ENCODE data around the gene GPRIN3. TPM values are rescaled to one million over a fixed set of nuclear protein-coding genes. Genes with fewer than 3 reads are reported as not detected.

GPRIN3 gene
- total and polyA plus RNA-seq, 4 experiments from 2014 or later: 6.9 to 32.5 (median 25.7) TPM

DNA sequence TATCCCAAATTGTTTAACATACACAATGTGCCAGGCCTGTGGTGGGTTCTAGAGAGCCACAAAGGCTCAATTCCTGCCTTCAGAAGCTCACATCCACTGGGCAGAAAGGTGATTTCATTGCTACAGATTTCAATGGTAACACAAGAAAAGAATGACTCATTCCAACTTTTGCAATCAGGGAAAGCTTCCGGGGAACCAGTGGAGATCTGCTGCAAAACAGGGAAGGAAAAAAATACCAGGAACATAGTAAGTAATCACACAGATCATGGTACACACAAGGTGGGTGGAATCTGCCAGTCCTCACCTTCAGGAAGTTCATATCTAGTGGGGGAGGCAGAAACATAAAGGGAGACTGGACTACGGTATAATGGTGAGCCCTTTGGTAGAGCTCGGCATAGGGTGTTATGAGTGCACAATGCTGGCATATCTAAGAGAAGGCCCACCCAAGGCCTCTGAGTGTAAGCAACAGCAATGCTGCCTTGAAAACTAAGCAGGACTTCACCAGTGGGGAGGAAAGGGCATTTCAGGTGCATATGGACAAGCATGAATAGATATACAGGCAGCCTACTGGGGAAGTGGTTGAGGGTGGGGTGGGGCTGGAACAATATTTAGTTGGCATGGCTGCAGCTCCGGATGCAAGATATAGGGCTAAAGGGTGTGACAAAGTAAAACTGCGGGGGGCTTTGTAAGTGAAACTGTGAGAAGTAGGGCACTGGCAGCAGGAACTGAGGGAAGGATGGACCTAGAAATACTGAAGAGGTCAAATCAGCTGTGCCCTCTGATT, 24.2 kb downstream of the GPRIN3 start:
- peaks cover 97% of the 10 kb centered on the region for H3K4me1 ChIP-seq (ENCODE audit: insufficient read depth, low read length)
- no peaks in the 10 kb centered on the region for H3K9me3 ChIP-seq (ENCODE audit: control insufficient read depth in 1 of 2, low read length in 2 of 2)
- peak overlapping the region; percentile 9 to 26 for H3K4me3 ChIP-seq (ENCODE audit: low read length in 2 of 2)
- DNase-seq: peak; percentile 83 to 89 (median 88)
- Mint-ChIP-seq H3K27me3 (no peaks in the 10 kb centered on the region), H3K4me3 (peak overlapping the region; percentile 83 to 91 (median 86)), H3K4me1 (peaks cover 32 to 68% (median 47%) of the 10 kb centered on the region in 4 donors), H3K9me3 (no peaks in the 10 kb centered on the region), H3K36me3 (peaks cover 12 to 21% of the 10 kb centered on the region in 2 donors), H3K27ac (peak overlapping the region in 3 of 7 donors; percentile 99 to 100 (median 99))
- no peaks in the 10 kb centered on the region for H3K27me3 ChIP-seq (ENCODE audit: insufficient read depth, low read length)
- H3K27ac ChIP-seq (ENCODE audit: low read depth, low read length): peak overlapping the region; percentile 86
- ChIA-PET CTCF (ENCODE audit: partially characterized antibody) (interaction anchor here (1.1 to 10.5 kb wide), 9 partner anchors 8 to 151 kb away, joined by 3 to 160 read pairs (median 4); no protein-coding TSS in a partner anchor), POLR2A (ENCODE audit: partially characterized antibody) (interaction anchor here (0.9 to 10.5 kb wide), 15 partner anchors 7 to 1892 kb away, joined by 3 to 453 read pairs (median 5); partner anchors contain the start of genes GPRIN3 and HSD17B11)
- no peaks in the 10 kb centered on the region for H3K36me3 ChIP-seq (ENCODE audit: insufficient read depth, low read length)
- intact Hi-C loops (cut with micrococcal nuclease): loop anchor here (1.0 to 2.0 kb wide), 6 partner anchors 8 to 29 kb away; partner anchors contain the start of gene GPRIN3

DNA sequence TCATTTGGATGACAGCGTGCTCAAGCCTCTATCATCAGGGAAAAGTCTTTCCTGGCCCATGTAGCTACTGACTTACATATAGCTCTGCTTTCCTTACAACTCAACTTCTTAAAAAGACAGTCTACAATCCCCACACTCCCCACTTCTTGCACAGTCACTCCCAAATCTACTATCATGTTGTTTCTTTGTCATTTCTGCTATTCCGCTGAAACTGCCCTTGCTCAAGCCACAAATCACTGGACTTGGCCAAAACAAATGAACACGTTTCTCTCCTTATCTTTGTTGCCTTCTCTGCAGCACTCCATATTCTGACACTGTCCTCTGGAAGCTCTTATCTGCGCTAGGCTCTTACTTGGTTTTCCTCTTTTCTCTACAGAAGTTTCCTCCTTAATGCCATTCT, 28.2 kb downstream of the GPRIN3 start:
- Mint-ChIP-seq H3K27ac (no peak overlapping the region), H3K9me3 (no peaks in the 10 kb centered on the region), H3K4me3 (no peak overlapping the region), H3K36me3 (peaks cover 33 to 40% of the 10 kb centered on the region in 2 donors), H3K4me1 (peaks cover 36 to 62% (median 45%) of the 10 kb centered on the region in 4 donors), H3K27me3 (no peaks in the 10 kb centered on the region)
- ChIA-PET POLR2A (ENCODE audit: partially characterized antibody) (interaction anchor here (0.7 to 3.8 kb wide), 6 partner anchors 9 to 30 kb away, joined by 4 to 19 read pairs (median 4); no protein-coding TSS in a partner anchor), CTCF (ENCODE audit: partially characterized antibody) (interaction anchor here (1.0 to 14.5 kb wide), 7 partner anchors 9 to 32 kb away, joined by 3 to 171 read pairs (median 3); no protein-coding TSS in a partner anchor)
- no peak overlapping the region for H3K27ac ChIP-seq (ENCODE audit: low read depth, low read length)
- H3K9me3 ChIP-seq (ENCODE audit: control insufficient read depth in 1 of 2, low read length in 2 of 2): no peaks in the 10 kb centered on the region
- peaks cover 97% of the 10 kb centered on the region for H3K4me1 ChIP-seq (ENCODE audit: insufficient read depth, low read length)
- H3K36me3 ChIP-seq (ENCODE audit: insufficient read depth, low read length): peaks cover 9% of the 10 kb centered on the region
- no peaks in the 10 kb centered on the region for H3K27me3 ChIP-seq (ENCODE audit: insufficient read depth, low read length)
- H3K4me3 ChIP-seq (ENCODE audit: low read length in 2 of 2): no peak overlapping the region
- intact Hi-C loops (cut with micrococcal nuclease): no loop called here
- DNase-seq: no peak

DNA sequence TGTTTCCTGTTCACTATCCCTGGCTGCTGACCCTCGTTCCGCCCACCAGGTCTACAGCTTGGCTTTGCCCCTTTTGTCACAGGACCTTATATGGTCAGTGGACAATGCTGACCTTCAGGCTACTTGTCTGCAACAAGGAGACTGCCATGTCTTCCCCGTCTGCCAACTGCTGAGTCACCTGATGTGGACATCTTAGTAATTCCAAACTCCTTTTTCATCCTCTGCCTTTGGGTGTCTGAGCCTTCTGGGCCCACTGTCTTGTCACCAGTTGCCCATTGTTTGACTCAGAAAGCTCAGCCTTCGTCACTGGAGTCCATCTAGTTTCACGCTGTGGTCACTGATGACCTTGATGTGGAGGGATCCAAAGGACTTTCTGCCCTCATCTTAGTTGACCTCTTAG, 30.2 kb downstream of the GPRIN3 start:
- Mint-ChIP-seq H3K36me3 (peaks cover 45 to 47% of the 10 kb centered on the region in 2 donors), H3K4me1 (peaks cover 49 to 61% (median 57%) of the 10 kb centered on the region in 4 donors), H3K27me3 (no peaks in the 10 kb centered on the region), H3K4me3 (peak overlapping the region in 2 of 8 donors; percentile 8 to 47), H3K27ac (peak overlapping the region in 6 of 7 donors; percentile 12 to 83 (median 46)), H3K9me3 (no peaks in the 10 kb centered on the region)
- DNase-seq: no peak
- no peak overlapping the region for H3K27ac ChIP-seq (ENCODE audit: low read depth, low read length)
- ChIA-PET POLR2A (ENCODE audit: partially characterized antibody) (interaction anchor here (1.4 to 3.8 kb wide), 5 partner anchors 11 to 22 kb away, joined by 4 to 19 read pairs (median 5); no protein-coding TSS in a partner anchor), CTCF (ENCODE audit: partially characterized antibody) (interaction anchor here (0.9 to 14.5 kb wide), 4 partner anchors 9 to 28 kb away, joined by 3 to 171 read pairs (median 3); no protein-coding TSS in a partner anchor)
- peaks cover 97% of the 10 kb centered on the region for H3K4me1 ChIP-seq (ENCODE audit: insufficient read depth, low read length)
- no peaks in the 10 kb centered on the region for H3K9me3 ChIP-seq (ENCODE audit: control insufficient read depth in 1 of 2, low read length in 2 of 2)
- intact Hi-C loops (cut with micrococcal nuclease): no loop called here
- H3K4me3 ChIP-seq (ENCODE audit: low read length in 2 of 2): no peak overlapping the region
- H3K36me3 ChIP-seq (ENCODE audit: insufficient read depth, low read length): peaks cover 9% of the 10 kb centered on the region
- no peaks in the 10 kb centered on the region for H3K27me3 ChIP-seq (ENCODE audit: insufficient read depth, low read length)

DNA sequence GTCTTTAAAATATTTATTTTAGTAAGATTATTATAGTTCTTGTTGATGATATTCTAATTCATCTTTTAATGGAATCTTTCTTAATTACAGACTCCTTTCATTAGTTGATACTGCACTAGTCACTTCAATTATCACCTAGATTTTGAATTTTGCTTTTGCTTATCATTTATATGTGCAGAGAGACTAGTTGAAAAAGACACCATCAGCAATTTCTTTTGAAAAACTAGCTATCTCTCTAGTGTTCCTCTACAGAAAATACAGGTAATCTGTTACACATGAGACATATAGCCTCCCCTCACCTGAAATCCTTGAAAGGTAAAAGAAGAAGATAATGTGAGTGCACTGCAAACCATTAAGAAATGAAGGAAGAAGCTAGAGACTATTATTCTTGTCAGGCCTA, 31.3 kb downstream of the GPRIN3 start:
- Mint-ChIP-seq H3K27ac (peak overlapping the region in 6 of 7 donors; percentile 1 to 89 (median 68)), H3K4me3 (peak overlapping the region in 2 of 8 donors; percentile 14 to 55), H3K27me3 (no peaks in the 10 kb centered on the region), H3K4me1 (peaks cover 51 to 70% (median 64%) of the 10 kb centered on the region in 4 donors), H3K9me3 (no peaks in the 10 kb centered on the region), H3K36me3 (peaks cover 43 to 50% of the 10 kb centered on the region in 2 donors)
- DNase-seq: no peak
- ChIA-PET POLR2A (ENCODE audit: partially characterized antibody) (interaction anchor here (1.4 to 5.4 kb wide), 5 partner anchors 7 to 23 kb away, joined by 4 to 39 read pairs (median 7); no protein-coding TSS in a partner anchor), CTCF (ENCODE audit: partially characterized antibody) (interaction anchor here (1.0 to 14.5 kb wide), 6 partner anchors 7 to 26 kb away, joined by 3 to 171 read pairs (median 7); no protein-coding TSS in a partner anchor)
- H3K27me3 ChIP-seq (ENCODE audit: insufficient read depth, low read length): no peaks in the 10 kb centered on the region
- H3K27ac ChIP-seq (ENCODE audit: low read depth, low read length): no peak overlapping the region
- no peaks in the 10 kb centered on the region for H3K9me3 ChIP-seq (ENCODE audit: control insufficient read depth in 1 of 2, low read length in 2 of 2)
- H3K36me3 ChIP-seq (ENCODE audit: insufficient read depth, low read length): peaks cover 9% of the 10 kb centered on the region
- intact Hi-C loops (cut with micrococcal nuclease): no loop called here
- peaks cover 97% of the 10 kb centered on the region for H3K4me1 ChIP-seq (ENCODE audit: insufficient read depth, low read length)
- no peak overlapping the region for H3K4me3 ChIP-seq (ENCODE audit: low read length in 2 of 2)

DNA sequence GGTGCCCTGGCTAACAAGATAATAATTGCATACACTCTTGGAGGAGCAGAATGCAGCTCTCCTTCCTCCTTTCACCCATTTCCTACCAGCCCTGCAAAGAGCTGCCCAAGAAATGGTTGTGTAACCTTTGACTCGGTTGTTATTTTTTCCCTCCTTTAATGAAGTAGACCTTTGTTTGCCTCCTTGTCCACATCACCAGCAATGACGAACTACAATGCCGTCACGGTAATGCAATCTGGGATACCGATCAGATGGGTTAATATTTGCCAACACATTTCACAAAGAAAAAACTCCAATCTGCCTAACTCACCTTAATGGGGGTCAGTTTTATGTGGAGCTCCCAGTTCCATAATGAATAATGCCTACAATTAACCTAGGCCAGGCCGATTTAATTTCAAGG, 32.0 kb downstream of the GPRIN3 start:
- intact Hi-C loops (cut with micrococcal nuclease): loop anchor here (1.0 kb wide), 1 partner anchor 8 kb away; no protein-coding TSS in a partner anchor
- Histone ChIP-seq H3K4me3 (ENCODE audit: low read length in 2 of 2) (no peak overlapping the region), H3K9me3 (ENCODE audit: control insufficient read depth in 1 of 2, low read length in 2 of 2) (no peaks in the 10 kb centered on the region), H3K27ac (ENCODE audit: low read depth, low read length) (no peak overlapping the region), H3K4me1 (ENCODE audit: insufficient read depth, low read length) (peaks cover 97% of the 10 kb centered on the region), H3K36me3 (ENCODE audit: insufficient read depth, low read length) (peaks cover 9% of the 10 kb centered on the region), H3K27me3 (ENCODE audit: insufficient read depth, low read length) (no peaks in the 10 kb centered on the region)
- H3K4me3 Mint-ChIP-seq: peak overlapping the region in 4 of 8 donors; percentile 3 to 18 (median 12)
- H3K36me3 Mint-ChIP-seq: peaks cover 48 to 53% of the 10 kb centered on the region in 2 donors
- no peaks in the 10 kb centered on the region for H3K27me3 Mint-ChIP-seq
- H3K4me1 Mint-ChIP-seq: peaks cover 56 to 77% (median 69%) of the 10 kb centered on the region in 4 donors
- H3K9me3 Mint-ChIP-seq: peaks cover 0 to 1% (median 0%) of the 10 kb centered on the region in 8 donors
- no peak for DNase-seq
- H3K27ac Mint-ChIP-seq: peak overlapping the region in 6 of 7 donors; percentile 3 to 87 (median 52)
- ChIA-PET POLR2A (ENCODE audit: partially characterized antibody) (interaction anchor here (0.9 to 5.4 kb wide), 5 partner anchors 8 to 26 kb away, joined by 3 to 39 read pairs (median 7); no protein-coding TSS in a partner anchor), CTCF (ENCODE audit: partially characterized antibody) (interaction anchor here (2.6 to 14.5 kb wide), 3 partner anchors 10 to 23 kb away, joined by 11 to 171 read pairs (median 13); no protein-coding TSS in a partner anchor)

DNA sequence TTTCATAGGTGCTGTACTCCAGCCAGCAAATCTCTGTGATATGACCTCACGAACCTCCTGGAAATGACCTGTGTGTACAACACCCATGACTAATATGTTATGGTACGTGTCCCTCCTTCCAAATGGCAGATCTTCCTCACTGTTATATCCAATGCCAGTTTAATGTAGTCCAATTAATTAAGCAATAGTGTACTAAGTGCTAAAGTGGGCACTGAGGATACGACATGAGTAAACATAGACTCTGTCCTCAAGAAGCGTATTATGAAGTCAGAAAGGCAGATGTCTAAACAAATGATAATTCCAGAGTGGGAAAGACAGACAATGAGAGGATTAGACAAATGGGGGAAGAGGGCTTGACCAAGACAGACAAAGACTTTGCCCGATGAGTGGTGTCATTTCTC, 33.9 kb downstream of the GPRIN3 start:
- CTCF ChIA-PET (ENCODE audit: partially characterized antibody): interaction anchor here (1.4 to 14.5 kb wide), 2 partner anchors 9 to 17 kb away, joined by 4 to 171 read pairs; no protein-coding TSS in a partner anchor
- Histone ChIP-seq H3K4me3 (ENCODE audit: low read length in 2 of 2) (no peak overlapping the region), H3K27ac (ENCODE audit: low read depth, low read length) (no peak overlapping the region), H3K27me3 (ENCODE audit: insufficient read depth, low read length) (no peaks in the 10 kb centered on the region), H3K9me3 (ENCODE audit: control insufficient read depth in 1 of 2, low read length in 2 of 2) (no peaks in the 10 kb centered on the region), H3K4me1 (ENCODE audit: insufficient read depth, low read length) (peaks cover 96% of the 10 kb centered on the region), H3K36me3 (ENCODE audit: insufficient read depth, low read length) (peaks cover 9% of the 10 kb centered on the region)
- peak overlapping the region in 3 of 8 donors; percentile 10 to 82 (median 10) for H3K4me3 Mint-ChIP-seq
- no peak for DNase-seq
- peaks cover 70 to 93% (median 85%) of the 10 kb centered on the region in 4 donors for H3K4me1 Mint-ChIP-seq
- no peaks in the 10 kb centered on the region for H3K27me3 Mint-ChIP-seq
- H3K9me3 Mint-ChIP-seq: peaks cover 0 to 1% (median 0%) of the 10 kb centered on the region in 8 donors
- POLR2A ChIA-PET (ENCODE audit: partially characterized antibody): interaction anchor here (2.4 to 5.4 kb wide), 4 partner anchors 9 to 25 kb away, joined by 10 to 39 read pairs (median 14); no protein-coding TSS in a partner anchor
- H3K27ac Mint-ChIP-seq: peak overlapping the region in 5 of 7 donors; percentile 21 to 75 (median 68)
- intact Hi-C loops (cut with micrococcal nuclease): loop anchor here (2.0 kb wide), 1 partner anchor 19 kb away; no protein-coding TSS in a partner anchor
- peaks cover 47 to 57% of the 10 kb centered on the region in 2 donors for H3K36me3 Mint-ChIP-seq
